Right atrium auricular region (tissue), 2 donors: ENCODE measurements around the gene ANXA9. TPM values are rescaled to one million over a fixed set of nuclear protein-coding genes. Genes with fewer than 3 reads are reported as not detected.

Experiments
- DNase-seq: peaks from one replicate; pipeline ENCODE4 v3.0.0-alpha.2; 2019; ENCODE audit warnings: low spot score
- H3K27ac ChIP-seq, 2 donors: fragments of 200-600 bp; sonication (generic); 1 replicate in 1 of 2; 2 replicates in 1 of 2; pipeline ENCODE4 v1.5.1; 2016 to 2019
- H3K27me3 ChIP-seq, 2 donors: fragments of 200-600 bp; sonication (generic); one replicate each; pipeline versions ENCODE4 v1.5.1 to v1.6.0; 2017 to 2019
- H3K36me3 ChIP-seq: fragments of 200-600 bp; sonication (generic); one replicate; pipeline ENCODE4 v1.5.1; 2016
- H3K4me1 ChIP-seq, 2 donors: fragments of 200-600 bp; sonication (generic); one replicate each; pipeline versions ENCODE4 v1.5.1 to v1.6.0; 2017 to 2019
- H3K4me3 ChIP-seq, 2 donors: fragments of 200-600 bp; sonication (generic); 1 replicate in 1 of 2; 2 replicates in 1 of 2; pipeline ENCODE4 v1.5.1; 2017 to 2019; ENCODE audit warnings: mild to moderate bottlenecking in 1 of 2, moderate library complexity in 1 of 2
- H3K9me3 ChIP-seq, 2 donors: fragments of 200-600 bp; sonication (generic); one replicate each; pipeline ENCODE4 v1.5.1; 2019
- CTCF ChIP-seq, 2 donors: fragments of 200-600 bp; sonication (generic); IDR thresholded peaks; one replicate each; pipeline ENCODE4 v1.5.1; 2019; ENCODE audit warnings: antibody characterized with exemption in 2 of 2
- total RNA-seq, 2 donors: library from RNA; depleted of rRNA; stranded (reverse); fragments of >200 nt; gene quantifications; one replicate each; pipeline ENCODE4 v1.1.0, GENCODE V29; 2016

The ANXA9 gene
- total RNA-seq, 2 donors from 2014 or later: 1.6 to 7.7 TPM

DNA sequence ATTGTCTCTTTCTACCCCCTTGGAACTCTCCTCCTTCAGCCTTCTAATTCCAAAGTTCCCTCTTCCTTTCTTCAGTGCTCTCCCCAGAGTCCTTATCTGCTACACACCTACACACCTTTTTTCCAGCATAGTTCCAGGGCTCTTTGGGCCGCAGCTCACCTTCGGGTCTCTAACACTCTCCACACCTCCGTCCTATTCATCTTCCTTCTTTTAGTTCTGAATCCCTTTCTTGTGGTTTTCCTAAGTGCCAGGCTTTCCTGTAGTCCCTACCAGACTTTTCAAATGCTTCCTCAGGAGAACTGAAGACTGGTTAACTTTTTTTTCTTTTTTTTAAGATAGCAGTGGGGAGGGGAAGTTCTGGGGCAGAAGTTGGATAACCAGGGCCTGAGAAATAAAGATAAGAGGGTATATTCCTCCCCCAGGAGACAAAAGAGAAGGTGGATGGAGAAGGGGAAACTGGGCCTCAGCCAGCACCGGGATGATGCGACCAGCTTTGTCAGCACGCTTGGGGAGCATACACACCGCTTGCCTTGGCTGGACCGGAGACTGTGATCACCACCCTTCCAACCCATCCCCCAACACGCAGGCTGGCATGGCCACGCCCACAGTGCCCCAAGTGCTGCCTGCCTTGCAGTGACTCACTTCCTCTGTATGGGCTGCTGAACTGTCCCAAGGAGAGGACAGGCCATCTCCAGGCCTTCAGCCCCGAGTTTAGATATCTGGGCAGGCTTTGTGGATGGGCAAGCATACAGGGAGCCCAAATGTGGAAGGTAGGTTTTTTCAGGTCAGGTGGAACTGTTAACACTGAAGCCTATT lies 5.0 kb upstream of the ANXA9 start:
- Histone ChIP-seq H3K4me1 (peaks cover 0 to 51% of the 10 kb centered on the region in 2 donors), H3K27ac (peak overlapping the region; percentile 67 to 77), H3K9me3 (no peaks in the 10 kb centered on the region), H3K27me3 (no peaks in the 10 kb centered on the region), H3K36me3 (no peaks in the 10 kb centered on the region), H3K4me3 (no peak overlapping the region)
- DNase-seq: peak; percentile 81
- TF ChIP-seq CTCF (IDR thresholded peaks at IDR 0.05): no peak

GRCh38 chr1:150979092-150980056 lies 2.7 kb upstream of the ANXA9 start:
- H3K9me3 ChIP-seq: no peaks in the 10 kb centered on the region
- H3K36me3 ChIP-seq: no peaks in the 10 kb centered on the region
- H3K27ac ChIP-seq: peak overlapping the region; percentile 44 to 53
- H3K4me1 ChIP-seq: peaks cover 0 to 34% of the 10 kb centered on the region in 2 donors
- peak; percentile 99 for TF ChIP-seq CTCF (IDR thresholded peaks at IDR 0.05)
- peak; percentile 94 for DNase-seq
- peak overlapping the region in 1 of 2 donors; percentile 23 for H3K4me3 ChIP-seq
- H3K27me3 ChIP-seq: no peaks in the 10 kb centered on the region

GRCh38 chr1:150981177-150981804 lies 801 bp upstream of the ANXA9 start:
- TF ChIP-seq CTCF (IDR thresholded peaks at IDR 0.05): no peak
- Histone ChIP-seq H3K27me3 (no peaks in the 10 kb centered on the region), H3K27ac (no peak overlapping the region), H3K9me3 (no peaks in the 10 kb centered on the region), H3K36me3 (no peaks in the 10 kb centered on the region), H3K4me1 (peaks cover 0 to 25% of the 10 kb centered on the region in 2 donors), H3K4me3 (no peak overlapping the region)
- no peak for DNase-seq

DNA sequence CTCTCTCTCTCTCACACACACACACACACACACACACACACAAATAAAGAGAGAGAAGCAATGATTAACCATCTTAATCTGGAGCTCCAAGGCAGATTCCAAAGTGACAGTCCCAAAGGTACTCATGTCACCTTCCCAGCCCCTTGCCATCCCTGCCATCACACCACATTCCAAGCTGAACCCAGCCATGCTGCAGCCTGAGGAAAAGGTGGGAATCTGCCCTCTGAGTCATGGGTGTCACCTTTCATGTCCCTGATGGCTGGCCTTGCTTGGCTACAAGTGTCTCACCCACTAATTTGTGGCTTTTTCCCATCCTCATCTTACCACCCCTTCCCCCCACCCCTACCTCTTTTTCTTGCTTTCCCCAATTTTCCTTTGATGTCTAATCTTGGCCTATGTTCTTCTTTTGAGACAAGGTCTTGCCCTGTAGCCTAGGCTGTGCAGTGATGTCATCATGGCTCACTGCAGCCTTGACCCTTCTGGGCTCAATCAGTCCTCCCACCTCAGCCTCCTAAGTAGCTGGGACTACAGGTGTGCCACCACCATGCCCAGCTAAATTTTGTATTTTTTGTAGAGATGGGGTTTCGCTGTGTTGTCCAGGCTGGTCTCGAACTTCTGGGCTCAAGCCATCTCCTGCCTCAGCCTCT lies 3.2 kb downstream of the ANXA9 start:
- no peaks in the 10 kb centered on the region for H3K4me1 ChIP-seq
- H3K9me3 ChIP-seq: no peaks in the 10 kb centered on the region
- H3K36me3 ChIP-seq: no peaks in the 10 kb centered on the region
- no peak for DNase-seq
- H3K27me3 ChIP-seq: no peaks in the 10 kb centered on the region
- no peak for TF ChIP-seq CTCF (IDR thresholded peaks at IDR 0.05)
- no peak overlapping the region for H3K4me3 ChIP-seq
- no peak overlapping the region for H3K27ac ChIP-seq

- no peak for DNase-seq
- Histone ChIP-seq H3K4me1 (no peaks in the 10 kb centered on the region), H3K4me3 (no peak overlapping the region), H3K27me3 (no peaks in the 10 kb centered on the region), H3K36me3 (no peaks in the 10 kb centered on the region), H3K9me3 (no peaks in the 10 kb centered on the region), H3K27ac (no peak overlapping the region)
- TF ChIP-seq CTCF (IDR thresholded peaks at IDR 0.05): no peak
These were observed 5.8 kb downstream of the ANXA9 start for GRCh38 chr1:150987924-150988323.
